Left renal cortex interstitium (tissue), 4 donors: ENCODE results near the gene SPACA7. TPM values are rescaled to one million over a fixed set of nuclear protein-coding genes. Genes with fewer than 3 reads are reported as not detected.
"Not testable (repeated sequence)": the region's sequence is repeated elsewhere in the genome, so short reads cannot be mapped to it uniquely, and the experiment has no call there.

Source experiments
- DNase-seq, 4 donors: peaks; one replicate each; pipeline ENCODE4 v3.0.0-alpha.2; 2013; ENCODE audit warnings: low read depth in 4 of 4, low spot score in 2 of 4, missing footprints in 1 of 4
- polyA plus RNA-seq, 4 donors: library from polyadenylated mRNA; unstranded; fragments of 120-200 nt; gene quantifications; one replicate each; pipeline ENCODE4 v1.2.1, GENCODE V29; 2013; ENCODE audit not compliant: insufficient read length in 4 of 4

SPACA7 gene
- polyA plus RNA-seq, 4 donors, result not detected

DNA sequence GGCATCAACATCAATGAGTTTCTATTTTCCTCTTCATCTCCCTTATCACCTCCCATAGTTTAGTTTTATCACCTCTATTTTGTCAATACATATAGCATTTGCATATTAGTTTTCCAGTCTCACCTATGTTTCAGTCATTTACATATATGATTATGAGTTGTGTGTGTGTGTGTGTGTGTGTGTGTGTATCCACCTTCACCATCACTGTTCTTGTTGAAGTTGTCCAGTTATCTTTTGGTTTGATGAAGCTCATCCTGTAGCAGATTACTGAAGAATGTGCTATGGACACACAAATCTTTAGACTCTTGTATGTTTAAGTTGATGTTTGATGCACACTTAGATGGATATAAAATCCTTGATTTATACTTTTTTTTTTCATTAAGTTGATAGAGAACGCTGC is 40.5 kb downstream of the SPACA7 start:
- no peak for DNase-seq

DNA sequence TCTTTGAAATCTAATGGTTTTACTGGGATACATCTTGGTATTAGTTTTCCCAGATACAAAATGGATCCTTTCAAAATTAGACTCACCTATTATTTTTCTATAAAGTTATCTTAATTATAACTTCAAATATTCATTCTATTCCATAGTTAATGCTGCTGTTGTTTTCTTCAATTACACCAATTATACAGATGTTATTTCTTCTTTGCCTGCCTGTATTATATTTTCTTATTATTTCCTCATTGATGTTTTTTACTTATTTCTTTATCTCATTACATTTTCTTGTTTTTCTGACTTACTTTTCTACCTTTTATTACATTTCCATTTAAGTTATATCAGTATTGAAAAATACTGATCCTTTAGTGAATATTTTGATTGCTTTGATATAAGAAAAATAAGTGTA is 40.9 kb downstream of the SPACA7 start:
- DNase-seq, result no peak

DNA sequence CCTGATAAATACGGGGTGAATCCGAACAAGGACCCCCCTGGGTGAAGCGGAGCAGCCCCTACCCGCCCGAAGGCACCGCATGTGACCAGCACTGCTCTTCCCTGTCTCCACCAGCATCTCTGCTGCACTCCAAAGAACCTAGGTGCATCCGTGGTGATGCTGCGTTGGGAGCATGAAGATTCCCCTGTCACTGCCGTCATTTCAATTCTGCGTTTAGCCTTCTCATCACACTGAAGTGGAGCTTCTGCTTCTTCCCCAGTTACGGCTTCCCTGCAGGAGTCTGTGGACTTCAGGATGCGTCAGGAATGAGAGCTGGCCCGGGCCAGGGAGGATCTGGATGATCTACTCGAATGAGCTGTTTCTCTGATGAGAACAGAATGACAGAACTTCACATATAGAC is 47.9 kb downstream of the SPACA7 start:
- no peak for DNase-seq

DNA sequence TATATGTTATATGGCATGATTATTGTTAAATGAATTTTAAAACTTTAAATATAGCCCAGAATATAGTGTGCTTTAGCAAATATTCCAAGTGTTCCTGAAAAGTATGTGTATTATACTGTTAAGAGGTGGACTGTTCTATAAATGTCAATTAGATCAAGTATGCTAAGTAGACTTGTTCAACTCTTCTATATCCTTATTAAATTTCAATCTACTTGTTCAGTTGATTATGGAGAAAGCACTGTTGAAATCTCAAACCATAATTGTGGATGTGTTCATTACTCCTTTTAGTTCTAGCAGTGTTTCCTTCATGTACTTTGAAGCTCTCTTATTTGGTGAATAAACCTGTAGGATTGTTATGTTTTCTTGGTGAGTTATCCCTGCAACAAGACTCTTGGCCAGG is 52.5 kb downstream of the SPACA7 start:
- no peak for DNase-seq

DNA sequence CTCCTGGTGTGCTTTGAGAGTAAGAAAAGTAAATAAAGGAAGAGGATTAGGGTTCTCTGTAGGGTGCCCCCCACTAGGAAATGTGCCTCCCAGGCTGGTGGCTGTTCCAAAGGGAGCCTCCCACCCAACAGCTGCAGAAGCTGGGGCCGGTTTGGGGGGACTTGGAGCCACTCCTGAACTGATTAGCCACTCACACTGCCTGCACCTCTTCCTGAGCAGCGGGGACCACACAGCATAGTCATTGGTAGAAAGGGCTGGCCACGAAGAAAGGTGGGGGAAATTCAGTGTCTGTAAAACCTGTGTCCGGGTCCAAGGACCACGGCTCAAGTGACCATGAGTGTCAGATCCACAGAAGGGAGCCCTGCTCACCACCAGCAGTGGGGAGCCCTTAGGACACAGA is 55.6 kb downstream of the SPACA7 start:
- no peak for DNase-seq

DNA sequence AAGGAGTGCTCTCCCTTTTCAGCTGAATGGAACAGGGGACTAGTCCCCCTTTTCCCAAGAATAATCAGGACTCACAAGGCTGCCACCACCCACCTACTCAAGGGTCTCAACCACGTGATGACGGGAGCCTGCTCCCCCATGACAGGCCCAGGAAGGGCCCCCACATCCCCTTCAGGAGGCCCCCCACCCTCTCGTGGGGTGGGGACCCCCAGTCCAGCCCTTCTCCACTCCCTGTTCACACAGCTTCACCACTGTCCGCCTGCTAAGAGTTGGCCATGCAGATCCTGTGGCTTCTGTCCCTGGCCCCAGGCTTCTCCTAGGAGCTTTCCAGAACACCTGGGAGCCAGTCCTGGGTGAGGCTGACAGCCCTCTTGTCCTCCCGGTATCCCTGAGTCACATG is 56.6 kb downstream of the SPACA7 start:
- not testable (repeated sequence) for DNase-seq

DNA sequence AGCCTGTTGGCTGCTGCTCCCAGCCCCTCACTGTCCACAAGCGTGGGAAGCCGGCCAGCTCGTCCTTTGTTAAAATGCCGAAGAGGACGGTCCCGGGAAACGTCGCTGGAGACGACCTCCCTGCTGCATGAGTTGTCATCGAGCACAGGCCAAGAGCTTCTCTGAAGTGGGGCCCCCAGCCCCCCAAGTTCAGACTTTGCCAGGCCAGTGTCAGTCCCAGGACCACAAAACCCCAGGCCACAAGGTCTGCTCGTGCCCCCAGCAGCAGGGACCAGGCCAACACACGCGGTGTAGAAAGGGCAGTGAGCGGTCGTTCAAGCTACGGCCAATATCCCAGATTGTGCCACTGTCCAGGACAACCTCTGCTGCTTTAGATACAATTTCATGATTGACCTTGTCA is 57.4 kb downstream of the SPACA7 start:
- DNase-seq, result not testable (repeated sequence)

DNA sequence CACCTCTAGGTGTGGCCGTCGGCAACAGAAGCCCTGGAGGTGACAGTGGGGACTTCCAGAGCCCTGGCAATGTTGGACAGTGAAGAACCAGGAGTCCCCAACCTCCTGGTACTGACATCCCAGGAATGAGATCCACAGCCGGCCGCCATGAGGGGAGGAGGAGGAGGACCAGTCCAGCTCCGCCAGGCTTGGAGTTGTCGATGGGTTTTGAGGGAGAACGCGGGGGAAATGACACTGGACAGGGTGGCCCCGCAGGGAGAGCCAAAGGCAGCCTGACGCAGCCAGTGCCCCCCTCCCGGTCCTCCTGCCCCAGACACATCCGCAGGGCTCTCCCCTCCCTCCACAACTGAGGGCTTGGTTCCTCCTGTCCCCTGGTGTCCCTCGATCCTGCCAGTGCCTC is 57.9 kb downstream of the SPACA7 start:
- DNase-seq, result no peak

DNA sequence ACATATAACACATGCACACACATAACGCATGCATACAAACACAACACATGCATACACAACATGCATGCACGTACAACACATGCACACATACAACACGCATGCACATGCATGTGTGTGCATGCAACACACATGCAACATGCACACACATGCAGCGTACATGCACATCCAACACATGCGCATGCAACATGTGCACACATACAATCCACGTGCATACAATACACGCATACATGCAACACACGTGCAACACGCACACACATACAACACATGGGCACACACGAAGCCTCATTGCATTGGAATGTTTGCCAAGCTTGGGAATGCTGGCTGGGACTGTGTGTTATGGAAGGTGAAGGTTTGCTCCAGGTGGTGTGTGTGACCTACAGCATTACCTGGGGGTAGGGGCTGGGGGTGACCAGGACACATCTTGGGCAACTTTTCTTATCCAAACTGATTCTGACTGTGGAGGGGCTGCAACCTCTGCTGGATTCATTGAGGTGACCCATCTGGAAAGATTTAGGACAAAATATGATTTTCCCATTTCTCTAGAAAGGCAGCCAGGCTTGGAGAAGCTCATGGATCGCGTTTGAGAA is 58.9 kb downstream of the SPACA7 start:
- DNase-seq, result no peak

DNA sequence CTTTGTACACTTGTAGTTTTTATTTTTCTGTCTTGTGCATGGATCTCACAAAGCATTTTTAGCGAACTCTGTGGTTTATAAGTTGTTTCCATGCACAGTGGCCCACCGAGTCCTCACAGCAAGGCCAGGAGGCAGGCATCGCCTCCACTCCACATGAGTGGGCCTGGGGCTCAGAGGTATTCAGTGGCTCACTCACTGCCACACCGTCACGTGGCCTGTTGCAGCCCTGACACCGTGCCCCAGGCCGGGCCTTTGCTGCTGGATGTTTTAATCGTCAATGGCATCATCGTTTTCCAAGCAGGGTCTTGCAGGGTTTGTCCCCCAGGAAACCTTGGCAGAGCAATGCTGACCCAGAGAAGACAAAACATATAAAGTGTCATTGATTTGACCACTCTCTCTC is 59.8 kb downstream of the SPACA7 start:
- no peak for DNase-seq

DNA sequence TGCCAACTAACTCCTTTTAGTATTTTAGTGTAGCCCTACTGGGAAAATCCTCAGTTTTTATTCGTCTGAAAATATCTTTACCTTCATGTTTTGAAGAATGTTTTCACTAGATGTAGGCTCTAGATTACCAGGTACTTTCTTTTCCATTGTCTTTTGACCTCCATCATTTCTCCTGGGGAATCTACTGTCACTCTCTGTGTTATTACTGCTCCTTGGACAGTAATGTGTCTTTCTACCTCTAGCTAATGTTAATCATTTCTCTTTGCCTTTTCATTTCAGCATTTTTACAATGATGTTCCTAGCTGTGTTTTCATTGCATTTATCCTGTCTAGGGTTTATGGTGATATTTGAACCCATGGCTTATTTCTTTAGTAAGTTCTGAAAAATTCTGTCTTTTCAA is 61.9 kb downstream of the SPACA7 start:
- no peak for DNase-seq

DNA sequence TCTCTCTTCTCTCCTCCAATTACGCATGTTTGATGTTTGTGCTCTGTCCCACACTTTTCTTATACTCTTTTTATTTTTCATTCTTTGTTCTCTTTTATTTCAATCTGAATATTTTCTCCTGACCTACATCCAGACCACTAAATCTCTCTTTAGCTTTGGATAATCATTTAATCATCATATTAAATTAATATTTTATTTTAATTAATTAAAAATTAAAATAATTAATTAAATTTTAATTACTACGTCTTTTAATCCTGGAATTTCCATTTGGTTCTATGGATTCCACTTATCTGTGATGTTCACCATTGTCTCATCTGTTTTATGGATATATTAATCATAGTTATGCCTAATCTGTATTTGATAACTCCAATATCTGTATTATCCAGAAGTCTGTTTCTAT is 62.4 kb downstream of the SPACA7 start:
- DNase-seq, result no peak

DNA sequence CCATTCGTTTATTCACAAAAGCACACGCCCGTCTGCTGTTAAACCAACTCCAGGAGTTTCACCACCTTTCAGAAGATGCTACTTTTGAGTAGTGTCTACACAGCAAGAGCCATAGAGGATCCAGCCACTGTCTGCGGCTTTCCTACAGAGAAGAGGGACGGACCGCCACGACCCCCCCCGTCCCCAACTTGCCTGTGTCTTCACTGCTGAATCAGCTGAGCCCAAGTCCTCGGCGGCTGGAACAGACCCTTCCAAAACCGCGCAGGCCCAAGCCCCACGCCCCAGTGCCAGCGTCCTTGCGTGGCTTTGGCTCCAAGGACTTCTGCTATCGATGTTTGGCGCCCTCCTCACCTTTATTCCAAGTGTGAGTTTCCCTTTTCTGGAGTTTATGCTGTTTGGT is 65.1 kb downstream of the SPACA7 start:
- DNase-seq, result no peak

DNA sequence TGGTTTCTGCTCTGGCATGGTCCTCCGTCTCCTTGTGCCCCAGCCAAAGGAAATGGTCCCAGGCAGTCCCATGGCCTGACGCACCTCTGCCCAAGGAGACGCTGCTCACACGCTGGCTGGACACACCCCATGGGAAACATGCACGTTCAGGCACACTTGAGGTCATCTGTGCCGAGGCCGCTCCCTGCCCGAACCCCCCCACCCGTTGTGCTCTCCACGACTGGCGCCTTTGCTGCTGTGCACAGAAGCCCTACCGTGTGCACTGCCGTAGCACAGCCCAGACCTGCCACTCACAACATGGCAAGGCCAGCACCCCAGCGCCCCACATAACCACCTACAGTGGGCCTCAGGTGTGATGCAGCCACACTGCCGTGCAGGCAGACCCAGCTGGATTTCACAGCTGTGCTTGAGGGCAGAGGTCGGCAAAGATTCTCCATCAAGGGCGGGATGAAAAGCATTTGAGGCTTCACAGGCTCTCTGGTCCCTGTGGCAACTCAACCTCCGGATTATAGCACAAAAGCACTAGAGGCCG is 65.7 kb downstream of the SPACA7 start:
- no peak for DNase-seq

DNA sequence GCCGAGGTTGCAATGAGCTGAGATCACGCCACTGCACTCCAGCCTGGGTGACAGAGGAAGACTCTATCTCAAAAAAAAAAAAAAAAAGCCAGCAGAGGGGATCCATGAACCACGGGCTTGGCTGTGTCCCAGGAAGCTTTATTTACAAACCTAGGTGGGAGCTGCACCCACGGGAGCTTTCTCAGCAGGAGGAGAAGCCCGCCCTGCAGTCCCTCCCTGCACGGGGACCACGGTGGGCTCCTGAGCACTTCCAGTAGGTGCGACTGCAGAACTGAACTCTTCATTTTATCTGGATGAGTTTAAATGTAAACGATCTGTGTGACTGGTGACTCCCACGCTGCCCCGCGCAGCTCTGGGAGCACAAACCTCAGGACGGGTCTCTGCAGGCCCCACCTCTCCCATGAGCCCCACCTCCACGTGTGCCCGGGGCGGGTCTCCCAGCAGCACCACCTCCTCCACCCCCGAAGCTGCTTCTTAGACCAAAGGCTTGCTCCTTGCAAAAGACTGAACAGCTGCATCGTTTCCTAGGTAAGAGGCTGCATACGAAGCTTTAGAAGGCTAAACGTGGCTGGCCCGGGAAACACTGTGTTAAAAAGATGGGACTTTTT is 66.4 kb downstream of the SPACA7 start:
- DNase-seq, result peak in 1 of 4 donors; percentile 5

DNA sequence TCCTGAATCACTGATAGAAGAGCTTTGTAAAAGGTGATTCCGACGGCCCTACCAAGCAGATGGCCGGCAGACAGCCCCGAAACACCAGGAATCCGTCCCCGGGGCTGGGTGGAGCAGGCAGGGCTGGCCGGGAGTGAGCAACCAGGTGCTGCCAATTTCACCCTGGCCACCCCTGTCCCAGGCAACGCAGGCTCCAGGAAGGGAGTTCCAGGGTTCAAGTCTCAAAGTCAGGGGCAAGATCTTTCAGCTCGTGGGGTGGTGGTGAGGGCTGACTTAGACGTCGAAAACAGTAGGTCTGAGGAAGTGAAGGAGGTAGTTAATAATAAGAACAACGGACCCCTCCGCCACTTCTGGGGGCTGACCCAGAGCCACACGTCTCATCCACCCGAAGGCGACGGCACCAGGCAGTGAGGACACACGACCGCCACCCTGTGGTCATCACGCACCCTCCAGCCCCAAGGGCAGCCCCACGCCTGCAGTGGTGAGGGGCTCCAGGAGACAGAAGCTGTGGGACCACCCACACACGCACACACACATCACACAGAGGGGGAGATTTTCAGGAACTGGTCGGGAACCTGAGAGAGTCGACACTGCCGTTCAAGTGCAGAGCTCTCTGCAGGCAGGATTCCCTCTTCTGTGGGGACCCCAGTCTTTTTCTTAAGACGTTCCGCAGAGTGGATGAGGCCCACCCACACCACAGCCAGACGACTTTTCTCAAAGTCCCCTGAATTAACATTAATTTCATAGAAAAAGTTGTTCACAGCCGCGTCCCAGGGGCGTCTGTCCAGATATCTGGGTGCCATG is 67.2 kb downstream of the SPACA7 start:
- peak in 1 of 4 donors; percentile 9 for DNase-seq

DNA sequence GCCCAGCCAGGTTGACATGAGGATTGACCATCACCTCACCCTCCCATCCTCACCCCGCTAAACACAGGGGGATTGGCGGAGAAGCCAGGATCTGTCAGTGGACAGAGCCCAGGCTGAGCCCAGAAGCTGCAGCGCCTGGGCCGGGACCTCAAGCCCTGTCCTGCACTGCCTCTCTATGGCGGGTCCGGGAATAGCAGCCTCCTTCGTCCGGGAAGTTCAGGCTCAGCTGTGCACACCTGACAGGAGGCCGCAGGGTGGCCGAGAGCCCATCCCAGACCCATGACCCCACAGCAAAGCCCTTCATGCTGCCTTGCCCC is 67.8 kb downstream of the SPACA7 start:
- DNase-seq, result peak; percentile 39 to 58 (median 48)

DNA sequence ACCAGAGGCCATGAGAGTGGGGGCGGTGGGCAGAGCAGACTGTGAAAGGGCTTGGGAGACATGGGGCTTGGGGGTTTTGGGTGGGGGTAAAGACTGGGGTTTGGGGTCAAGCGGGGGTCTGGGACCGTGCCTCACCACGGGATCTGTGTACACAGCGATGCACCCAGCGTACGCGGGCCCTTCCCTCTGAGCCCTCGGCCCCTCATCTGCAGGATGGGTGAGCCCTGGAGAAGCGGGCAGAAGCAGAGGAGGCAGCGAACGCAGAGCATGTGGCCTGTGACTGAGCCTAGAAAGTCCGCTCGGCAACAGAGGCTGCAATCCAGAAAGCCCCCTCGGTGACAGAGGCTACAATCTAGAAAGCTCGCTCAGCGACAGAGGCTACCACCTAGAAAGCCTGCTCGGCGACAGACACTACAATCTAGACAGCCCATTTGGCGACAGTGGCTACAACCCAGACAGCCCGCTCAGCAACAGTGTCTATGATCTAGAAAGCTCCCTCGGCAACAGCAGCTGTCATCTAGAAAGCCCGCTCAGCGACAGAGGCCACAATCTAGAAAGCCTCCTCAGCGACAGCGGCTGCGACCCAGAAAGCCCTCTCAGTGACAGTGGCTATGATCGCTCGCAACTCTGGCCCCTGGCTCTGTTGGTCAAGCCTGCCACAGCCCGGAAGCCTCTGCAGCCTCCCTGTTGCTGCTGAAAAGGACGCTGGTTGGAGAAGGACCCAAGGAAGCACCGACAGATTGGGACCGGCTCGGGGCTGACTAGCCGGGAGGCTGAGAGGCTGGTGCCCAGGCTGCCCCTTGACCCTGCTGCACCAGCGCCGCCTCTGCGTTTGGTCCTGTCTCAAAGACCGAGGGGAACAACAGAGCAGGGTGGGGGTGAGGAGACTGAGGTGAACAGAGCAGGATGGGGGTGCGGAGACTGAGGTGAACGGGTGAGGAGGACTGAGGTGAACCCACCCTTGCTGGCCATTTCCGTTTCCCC is 68.6 kb downstream of the SPACA7 start:
- DNase-seq, result no peak

DNA sequence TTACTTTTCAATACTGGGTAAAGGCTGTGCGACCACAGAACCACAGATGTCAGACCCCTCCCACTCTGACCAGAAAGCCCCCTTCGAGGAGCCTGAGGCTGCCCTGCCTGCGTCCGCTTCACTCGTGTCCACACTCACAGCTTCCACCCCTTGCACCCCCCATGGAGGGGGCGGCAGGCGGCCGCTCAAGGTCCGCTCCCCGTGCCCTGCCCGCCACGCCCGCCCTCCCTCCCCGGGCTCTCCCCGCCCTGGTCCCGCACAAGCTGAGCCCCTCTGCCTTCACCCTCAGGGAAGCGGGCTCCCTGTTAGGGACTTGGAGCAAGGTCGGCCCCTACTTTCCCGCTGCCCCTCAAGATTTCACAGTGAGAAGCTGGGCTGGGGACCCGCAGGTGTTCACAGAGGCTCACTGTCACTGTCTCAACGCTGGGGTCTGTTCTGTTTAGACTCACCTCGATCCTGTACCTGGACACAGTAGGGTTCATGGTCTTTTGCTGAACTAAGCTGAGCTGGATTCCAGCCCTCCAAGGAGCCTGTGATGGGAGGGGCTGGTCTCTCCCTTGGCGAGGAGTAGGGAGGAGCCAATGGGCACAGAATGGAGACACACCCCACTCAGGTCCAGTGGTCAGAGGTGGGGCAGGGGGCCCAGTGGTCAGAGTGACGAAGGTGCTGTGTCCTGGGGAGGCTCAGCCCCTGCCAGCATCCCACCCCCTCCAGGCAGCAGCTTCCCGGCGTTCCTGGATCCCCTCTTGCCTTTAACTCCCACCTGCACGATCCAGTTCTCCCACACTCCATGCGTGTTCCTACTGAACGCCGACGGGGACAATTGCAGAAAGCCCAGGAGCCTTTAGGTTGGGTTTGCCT is 69.5 kb downstream of the SPACA7 start:
- no peak for DNase-seq

DNA sequence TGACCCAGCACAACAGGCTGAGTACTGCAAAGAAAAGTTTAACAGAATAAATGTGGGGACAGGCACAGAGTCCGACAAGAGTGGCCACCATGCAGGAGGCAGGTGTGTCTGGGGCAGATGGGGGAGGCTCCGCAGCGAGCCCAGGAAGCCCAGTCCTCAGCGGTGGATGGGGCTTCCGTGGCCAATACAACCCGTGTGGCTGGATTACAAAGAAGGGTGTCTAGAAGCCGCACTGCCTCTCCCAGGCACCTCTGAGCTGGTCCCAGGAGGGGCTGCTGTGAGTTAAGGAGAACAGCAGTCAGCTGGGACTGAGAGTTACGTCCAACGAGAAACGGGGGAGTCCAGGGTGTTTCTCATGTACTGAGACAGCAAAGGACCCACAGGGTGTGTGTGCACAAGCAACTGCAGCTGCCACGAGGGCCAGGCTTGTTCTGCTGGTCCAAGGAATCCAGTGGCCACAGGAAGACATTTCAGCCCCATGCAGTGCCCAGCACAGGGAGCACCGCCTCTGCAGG is 70.2 kb downstream of the SPACA7 start:
- DNase-seq, result no peak
